ENCODE data around the gene SLC37A2.

SLC37A2 gene

DNA sequence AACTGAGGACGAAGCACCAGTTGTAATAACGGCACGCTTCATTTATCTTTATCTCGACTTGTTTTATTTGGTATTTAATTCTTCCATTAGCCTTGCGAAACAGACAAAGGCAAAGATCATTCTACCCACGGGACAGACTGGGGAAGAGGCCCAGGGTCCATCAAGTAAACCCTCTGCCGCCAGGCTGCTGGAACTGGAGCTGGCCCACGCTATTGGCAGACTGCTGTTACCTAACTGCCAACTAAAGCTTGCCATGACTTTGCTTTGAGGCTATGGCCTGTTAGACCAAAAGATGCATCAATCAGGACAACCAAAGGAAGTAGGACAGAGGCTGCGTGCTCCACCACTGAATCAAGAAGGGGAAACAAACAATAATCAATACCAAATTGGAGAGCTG is 49.1 kb downstream of the SLC37A2 start:
- no peak for DNase-seq

DNA sequence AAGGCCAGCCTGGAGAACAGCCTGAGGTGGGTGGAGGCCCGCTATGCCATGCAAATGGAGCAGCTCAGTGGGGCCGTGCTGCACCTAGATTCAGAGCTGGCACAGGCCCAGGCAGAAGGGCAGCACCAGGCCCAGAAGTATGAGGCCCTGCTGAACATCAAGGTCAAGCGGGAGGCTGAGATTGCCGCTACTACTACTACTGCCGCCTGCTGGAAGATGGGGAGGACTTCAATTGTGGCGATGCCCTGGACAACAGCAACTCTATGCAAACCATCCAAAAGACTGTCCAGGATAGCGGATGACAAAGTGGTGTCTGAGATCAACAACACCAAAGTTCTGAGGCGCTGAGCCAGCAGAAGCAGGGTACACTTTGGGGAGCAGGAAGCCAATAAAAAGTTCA is 51.4 kb downstream of the SLC37A2 start:
- DNase-seq = no peak

DNA sequence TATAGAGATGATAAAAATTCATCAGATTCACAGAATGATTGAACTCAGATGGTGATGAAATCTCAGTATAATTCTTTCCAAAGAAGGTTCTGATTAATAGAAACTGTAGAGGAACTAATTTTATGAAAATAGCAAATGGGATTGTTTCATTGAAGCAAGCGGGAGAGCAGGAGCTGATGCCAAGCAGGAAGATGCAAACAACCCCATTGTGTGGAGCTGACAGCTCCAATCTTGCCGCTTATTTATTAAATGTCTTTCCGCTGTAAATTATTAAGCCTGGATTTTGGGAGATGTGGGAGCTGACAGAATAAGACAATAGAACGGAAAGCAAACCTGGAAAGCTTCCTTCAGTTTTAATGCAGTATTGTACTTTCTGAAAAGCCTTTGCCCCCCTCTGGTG is 54.3 kb downstream of the SLC37A2 start:
- no peak for DNase-seq

DNA sequence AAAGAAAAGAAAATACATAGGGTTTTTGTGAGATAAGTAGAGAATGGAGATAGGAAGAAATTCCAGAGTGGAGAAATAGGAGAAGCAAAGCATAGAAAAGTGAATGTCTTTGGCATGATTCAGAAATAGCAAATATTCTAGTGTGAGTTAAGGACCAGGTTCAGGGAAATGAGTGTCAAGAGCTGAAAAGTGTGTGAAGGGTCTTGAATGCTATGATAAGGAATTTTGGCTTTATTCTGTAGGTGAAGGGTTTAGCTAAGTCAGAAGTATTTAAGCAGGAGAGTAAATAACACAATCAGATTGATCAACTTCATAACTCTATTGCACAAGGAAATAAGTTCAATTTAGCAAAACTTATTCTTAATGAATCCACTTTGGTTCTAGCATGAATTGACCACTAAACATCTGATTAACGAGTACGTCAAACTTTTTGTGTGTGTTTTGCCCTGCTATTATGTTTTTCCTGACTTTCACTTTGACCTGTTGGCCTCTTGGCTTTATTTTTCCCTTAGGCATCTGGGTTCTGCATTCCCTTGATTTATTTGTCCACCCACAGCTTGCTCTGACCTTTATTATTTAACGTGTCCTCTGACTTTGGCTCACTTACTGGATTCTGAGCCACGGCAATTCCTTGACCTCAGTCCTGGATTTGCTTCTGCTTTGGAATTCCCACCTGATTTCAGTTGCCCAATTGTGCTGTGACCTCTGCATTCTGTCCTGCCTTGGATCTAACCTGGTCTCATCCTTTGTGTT is 60.3 kb downstream of the SLC37A2 start:
- no peak for DNase-seq

DNA sequence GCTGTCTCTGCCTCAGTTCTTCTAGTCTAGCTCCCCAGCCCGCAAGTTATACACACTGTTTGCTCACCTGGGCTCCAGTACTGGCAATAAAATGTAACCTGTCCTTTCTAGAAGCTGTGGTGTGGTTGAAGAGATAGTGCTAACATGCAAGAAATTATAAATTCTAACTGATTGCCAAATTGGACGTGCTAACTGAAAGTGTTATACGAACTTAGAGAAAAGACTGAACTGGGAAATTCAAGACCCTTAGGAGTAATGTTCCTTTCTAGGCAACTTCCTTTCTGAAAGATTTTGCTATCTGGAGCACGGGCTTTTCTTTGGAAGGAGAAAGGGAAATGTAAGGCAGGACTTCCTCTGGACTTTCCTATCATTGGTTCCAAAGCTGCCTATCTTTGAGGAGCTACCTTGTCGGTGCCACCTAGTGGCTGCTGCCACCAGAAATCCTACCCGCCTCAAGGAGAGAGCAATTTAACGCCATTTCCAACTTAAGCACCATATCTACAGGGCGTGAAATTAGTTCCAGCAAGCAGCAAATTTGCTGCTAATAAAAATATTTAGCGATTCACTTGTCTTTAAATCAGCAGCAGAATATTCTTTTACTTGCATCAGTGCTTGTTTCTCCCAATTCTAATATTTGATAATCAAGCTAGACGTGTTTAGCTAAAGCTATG is 61.0 kb downstream of the SLC37A2 start:
- DNase-seq = peak; percentile 81

DNA sequence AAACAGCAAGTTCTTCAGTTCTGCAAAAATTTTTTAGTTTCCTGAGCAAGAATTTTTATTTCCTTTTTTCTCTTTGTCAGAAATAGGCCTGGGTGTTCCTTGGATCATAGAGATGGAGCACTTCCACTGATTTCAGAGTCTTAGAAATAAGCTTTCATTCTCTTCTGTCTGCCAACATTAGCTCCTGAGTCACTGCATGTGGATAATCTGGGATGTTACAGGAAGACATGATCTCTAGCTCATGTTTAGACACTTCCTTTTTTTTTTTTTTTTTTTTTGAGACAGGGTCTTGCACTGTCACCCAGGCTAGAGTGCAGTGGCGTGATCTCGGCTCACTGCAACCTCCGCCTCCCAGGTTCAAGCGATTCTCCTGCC is 61.5 kb downstream of the SLC37A2 start:
- DNase-seq = peak; percentile 39

DNA sequence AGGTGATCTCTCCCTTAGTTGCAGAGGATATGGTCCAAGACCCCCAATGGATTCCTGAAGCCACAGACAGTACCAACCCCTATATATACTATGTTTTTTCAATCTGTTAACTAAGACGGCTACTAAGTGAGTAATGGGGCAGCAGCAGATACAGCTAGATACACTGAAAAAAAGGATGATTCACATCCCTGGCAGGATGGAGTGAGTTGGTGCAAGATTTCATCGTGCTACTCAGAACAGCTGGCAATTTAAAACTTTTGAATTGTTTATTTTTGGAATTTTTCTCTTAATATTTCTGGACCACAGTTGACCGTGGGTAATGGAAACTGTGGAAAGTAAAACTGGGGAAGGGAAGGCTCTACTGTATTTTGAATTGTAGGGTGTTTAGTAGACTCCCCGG is 65.3 kb downstream of the SLC37A2 start:
- DNase-seq = no peak

DNA sequence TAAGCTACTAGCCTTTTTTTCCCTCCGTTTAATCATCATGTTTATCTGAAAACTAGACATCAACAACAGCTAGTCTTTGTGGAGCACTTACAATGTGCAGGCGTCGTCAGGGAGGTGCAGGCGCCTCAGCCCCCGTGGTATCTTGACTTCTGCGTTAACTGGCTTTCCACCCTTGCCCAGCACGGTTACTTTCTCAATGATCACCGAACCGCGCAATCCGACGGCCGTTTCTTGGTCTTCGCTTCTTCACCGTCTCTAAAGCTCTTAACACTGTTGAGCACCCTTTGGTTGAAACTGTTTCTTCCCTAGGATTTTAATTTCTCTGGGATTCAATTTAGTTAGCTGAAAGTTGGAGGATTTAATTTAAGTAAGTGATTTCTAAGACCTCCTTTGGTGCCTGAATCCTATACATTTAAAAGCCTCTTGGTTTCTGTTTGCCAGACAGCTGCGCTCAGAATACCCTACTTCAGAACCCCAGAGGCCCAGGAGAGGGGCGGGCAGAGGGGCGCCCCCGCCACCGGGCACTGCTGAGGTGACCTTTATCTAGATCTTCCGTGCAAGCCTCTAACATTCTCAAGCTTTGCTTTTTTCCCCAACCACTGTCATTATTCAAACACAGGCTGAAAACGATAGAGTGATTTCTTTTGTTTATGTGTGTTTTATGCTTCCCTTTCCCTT is 66.3 kb downstream of the SLC37A2 start:
- no peak for DNase-seq

DNA sequence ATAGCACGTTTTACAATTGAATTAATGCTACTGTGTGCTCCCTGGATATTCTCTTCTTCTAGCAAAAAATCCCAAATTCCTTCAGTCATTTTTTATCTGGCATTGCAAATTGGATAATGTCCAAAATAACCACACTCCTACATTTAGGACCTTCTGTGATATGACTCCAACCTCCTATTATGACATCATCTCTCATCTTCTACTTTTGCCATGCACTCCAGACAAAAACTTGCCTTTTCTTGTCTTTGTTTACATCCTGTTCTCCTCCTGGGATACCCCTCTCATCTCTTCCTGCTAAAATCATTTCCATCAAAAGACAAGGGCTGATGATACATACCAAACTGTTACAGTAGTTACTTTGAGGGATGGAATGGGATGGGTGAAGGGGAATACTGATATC is 69.0 kb downstream of the SLC37A2 start:
- no peak for DNase-seq

DNA sequence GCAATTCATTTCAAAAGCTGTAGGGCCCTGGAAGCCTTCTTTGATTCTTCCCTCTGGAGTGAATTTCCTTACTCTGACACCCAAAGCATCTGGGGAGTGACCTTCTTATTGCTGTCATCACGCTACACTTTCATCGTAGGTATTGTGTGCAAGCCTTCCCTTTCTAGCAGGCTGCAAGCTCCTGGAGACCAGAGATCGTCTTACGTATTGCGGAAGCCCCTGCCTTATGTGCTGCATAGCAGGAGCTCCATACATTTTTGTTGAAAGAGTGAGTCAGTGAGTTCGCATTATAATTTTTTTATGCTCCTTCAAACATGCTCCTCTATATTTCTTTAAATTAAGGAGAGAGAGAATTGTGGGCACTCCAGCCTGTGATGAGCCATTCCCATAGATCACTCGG is 69.5 kb downstream of the SLC37A2 start:
- no peak for DNase-seq

DNA sequence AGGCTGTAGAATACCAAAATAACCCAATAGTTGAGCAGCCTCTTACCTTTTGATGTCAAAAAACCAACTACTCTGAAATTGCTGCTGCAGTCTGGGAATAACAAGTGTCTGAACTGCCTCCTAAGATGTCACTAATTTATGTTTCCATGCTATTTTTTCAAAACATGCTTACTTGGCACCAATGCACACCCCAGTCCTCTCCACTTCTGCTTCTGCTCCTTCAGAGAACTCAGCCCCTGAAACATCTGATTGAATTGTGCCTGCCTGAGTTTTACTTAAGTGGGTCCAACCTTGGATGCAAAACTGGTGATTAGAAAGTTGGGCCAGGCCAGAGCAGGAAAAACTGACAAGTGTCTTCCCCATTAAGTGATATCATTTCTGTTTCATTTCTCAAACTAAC is 72.9 kb downstream of the SLC37A2 start:
- peak; percentile 12 for DNase-seq

DNA sequence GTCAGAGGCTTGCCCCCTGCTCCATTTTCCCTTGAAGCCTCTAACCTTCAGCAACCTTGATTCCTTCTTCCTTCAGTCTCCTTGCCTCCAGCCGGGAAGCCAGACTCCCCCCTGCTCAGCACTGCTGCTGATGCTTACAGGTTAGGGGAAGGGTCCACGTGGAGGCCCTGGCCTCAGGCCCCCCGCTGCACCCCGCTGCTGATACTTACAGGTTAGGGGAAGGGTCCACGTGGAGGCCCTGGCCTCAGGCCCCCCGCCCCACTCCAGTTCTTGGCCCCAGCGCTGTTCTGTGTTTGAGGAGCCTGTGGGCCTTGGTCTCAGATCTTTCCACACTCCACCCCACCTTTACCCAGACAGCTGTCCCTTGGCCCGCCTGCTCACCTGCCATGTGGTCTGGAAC is 75.9 kb downstream of the SLC37A2 start:
- DNase-seq = no peak

DNA sequence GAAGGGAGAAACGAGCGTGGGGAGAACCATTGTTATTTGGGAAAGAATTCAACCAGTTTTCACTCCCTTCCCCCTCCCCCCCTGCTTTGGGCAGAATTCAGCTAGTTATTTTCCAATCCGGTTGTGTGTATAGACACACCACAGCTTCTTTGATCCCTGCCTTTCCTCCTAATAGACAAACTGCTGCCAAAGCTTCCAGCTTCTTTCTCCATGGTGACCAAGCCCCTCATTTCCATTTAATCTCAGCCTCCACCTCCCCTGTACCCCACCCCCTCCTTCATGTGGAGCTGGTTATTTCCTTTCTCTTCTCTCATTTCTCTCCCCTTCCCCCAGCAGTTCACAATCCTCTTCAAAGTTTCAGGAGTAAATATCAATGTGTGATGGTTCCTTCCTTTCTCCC is 76.7 kb downstream of the SLC37A2 start:
- no peak for DNase-seq
